IPS-11a (cell line): Measurements from ENCODE around the gene RUNX1.

Experiments
- H3K4me3 ChIP-seq: one replicate; pipeline ENCODE4 v1.5.1; 2013; ENCODE audit warnings: low read depth, low read length, control low read depth

Gene RUNX1

DNA sequence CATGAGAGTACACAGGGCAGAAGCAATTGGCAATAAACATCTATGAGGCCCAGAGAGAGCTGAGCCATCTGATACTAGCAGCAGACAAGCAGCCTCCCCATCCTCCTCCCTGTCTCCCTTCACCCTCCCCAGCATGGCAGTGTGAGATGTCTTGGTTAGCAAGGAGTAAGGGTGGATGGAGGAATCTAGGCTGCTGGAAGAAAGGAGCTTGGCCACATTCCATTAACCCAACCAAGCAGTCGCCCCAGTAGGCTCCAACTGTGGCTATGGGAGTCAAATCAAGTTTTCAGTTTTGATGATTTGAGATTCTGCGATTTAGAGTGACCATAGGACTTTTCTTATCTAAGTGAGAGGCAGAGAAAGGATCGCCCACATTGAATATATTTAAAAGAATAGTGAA is 12.9 kb upstream of the RUNX1 start:
- H3K4me3 ChIP-seq: no peak overlapping the region

DNA sequence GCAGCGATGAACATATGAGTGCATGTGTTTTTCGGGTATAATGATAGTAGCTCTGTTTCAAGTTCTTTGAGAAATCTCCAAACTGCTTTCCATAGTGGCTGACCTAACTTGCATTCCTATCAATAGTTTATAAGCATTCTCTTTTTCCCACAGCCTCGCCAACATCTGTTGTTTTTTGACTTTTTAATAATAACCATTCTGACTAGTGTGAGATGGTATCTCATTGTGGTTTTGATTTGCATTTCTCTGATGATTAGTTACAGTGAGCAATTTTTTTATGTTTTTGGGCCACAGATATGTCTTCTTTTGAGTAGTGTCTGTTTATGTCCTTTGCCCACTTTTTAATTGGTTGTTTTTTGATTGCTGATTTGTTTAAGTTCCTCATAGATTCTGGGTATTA is 10.6 kb upstream of the RUNX1 start:
- H3K4me3 ChIP-seq: no peak overlapping the region

GRCh38 chr21:35058058-35058457 is 9.0 kb upstream of the RUNX1 start:
- H3K4me3 ChIP-seq: no peak overlapping the region

- H3K4me3 ChIP-seq: no peak overlapping the region
Measured at GRCh38 chr21:35057428-35057827, 8.3 kb upstream of the RUNX1 start.

DNA sequence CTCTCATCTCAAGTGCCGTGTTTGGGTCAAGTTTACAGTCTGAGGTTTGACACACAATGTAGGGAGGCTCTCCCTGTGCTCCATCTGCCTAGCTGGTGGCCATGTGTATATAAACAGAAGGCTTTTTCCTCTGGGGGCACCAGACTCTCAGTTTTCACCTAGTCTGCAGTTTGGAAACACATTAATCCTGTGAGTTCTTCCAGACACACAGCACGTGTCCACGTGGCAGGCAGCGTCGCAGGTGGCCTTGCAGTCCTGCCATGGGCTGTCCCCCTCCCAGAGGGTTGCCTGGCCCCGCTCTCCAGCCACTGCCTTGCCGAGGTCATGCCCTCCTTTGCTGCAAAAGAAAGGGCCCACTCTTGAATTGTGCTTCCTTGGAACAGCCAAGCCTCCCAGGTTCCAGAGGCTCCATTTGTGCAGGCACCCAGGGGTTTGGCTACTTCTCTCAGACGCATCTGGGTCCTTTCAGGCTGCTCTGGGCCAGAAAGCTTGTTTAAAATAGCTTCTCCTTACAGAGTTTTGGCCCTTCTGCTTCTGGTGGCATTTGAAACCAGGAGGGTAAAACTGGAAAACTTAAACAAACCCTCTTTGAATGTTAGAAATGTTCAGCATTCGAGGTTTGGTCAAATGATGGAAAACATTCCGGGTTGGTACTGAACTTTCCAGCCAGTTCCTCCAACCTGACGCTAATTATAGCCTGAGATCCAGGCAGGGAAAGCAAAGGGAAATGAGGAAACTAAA is 4.4 kb upstream of the RUNX1 start:
- H3K4me3 ChIP-seq: no peak overlapping the region

GRCh38 chr21:35052801-35053200 is 3.7 kb upstream of the RUNX1 start:
- H3K4me3 ChIP-seq: no peak overlapping the region

DNA sequence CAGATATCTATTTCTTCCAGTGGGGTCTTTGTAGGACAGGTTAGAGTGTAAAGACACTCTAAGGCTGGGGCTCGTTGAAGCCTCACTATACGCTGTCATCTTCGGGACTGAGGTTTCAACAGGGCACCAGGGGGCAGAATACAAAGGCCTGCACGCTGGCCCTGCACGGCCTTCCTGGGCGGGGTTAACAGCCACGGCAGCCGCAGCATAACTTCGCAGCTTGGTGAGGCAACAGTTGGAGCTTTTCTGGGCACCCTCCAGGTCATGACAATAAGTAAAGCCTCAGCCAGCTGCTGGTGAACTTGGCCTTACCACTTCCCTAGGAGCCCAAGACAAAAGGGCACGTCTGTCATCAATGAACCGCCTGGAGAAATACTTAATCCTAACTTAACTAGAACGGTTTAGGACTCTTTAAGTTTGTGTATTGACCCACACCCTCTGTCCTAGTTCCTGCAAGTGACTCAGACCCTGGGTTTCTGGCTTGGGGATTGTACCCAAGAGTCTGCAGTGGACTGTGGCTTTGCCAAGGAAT is 2.3 kb upstream of the RUNX1 start:
- no peak overlapping the region for H3K4me3 ChIP-seq

- no peak overlapping the region for H3K4me3 ChIP-seq
Measured at GRCh38 chr21:35050348-35051286, 1.5 kb upstream of the RUNX1 start.

- no peak overlapping the region for H3K4me3 ChIP-seq
Measured at GRCh38 chr21:35048183-35048601, 910 bp downstream of the RUNX1 start.

- no peak overlapping the region for H3K4me3 ChIP-seq
Measured at GRCh38 chr21:35046880-35047229, 2.2 kb downstream of the RUNX1 start.

GRCh38 chr21:35046263-35046624 is 2.9 kb downstream of the RUNX1 start:
- no peak overlapping the region for H3K4me3 ChIP-seq

GRCh38 chr21:35045542-35046262 is 3.4 kb downstream of the RUNX1 start:
- H3K4me3 ChIP-seq: no peak overlapping the region

- H3K4me3 ChIP-seq: no peak overlapping the region
Measured at GRCh38 chr21:35044770-35045541, 4.1 kb downstream of the RUNX1 start.

DNA sequence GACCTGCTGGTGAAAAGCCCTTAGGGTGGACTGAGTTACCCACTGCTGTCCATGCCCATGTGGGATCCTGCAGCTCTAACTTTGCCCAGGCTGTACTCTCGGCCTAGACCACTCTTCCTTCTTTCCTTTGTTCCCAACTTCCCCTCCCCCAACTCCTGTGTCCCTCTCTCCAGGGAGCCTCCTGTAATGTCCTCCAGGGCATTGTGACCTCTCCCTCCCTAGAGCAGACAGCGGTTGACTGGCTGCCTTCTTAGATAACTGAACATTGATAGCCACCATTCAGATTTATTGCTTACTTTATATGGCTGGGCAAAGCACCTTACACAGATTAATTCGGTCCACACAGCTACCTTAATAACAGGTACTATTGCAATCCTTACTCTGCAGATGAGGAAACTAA is 5.0 kb downstream of the RUNX1 start:
- no peak overlapping the region for H3K4me3 ChIP-seq

DNA sequence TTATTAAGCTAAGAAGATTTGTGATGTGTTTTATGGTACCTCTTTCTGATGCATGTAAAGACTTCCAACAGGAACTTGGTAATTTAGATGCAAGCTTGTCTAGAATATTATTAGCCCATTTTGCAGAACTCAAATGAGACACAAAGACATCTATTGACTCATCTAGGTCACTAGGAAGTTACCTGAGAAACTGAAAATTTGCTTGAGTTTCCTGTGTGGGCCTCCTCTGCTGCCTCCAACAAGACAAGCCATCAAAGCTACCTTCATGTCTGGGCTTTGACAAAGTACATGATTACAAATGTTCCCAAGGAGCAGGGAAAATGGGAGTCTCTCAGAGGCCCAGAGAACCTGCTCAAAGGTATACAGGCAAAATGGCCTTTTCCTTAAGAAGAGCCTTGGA is 5.6 kb downstream of the RUNX1 start:
- no peak overlapping the region for H3K4me3 ChIP-seq

GRCh38 chr21:35042836-35043235 is 6.3 kb downstream of the RUNX1 start:
- H3K4me3 ChIP-seq: no peak overlapping the region

DNA sequence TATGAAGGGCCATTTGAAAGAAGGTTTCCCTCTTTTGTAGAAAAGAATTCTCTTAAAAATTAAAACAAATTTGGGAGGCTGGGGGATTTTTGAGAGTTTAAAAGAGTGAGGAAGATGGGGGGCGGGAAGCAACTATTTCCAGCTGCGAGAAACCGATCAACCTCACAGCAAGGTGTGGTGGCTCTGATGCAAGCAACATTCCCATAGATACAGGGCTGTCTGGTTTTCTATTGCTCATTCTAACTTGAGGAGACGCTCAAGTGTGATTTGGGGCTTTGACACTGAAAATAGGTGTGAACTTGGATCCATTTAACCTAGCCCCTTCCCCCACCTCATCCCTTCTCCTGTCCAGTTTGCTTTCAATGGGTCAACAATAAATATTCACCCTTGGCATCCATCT is 7.2 kb downstream of the RUNX1 start:
- H3K4me3 ChIP-seq: no peak overlapping the region

GRCh38 chr21:35041122-35041521 is 8.0 kb downstream of the RUNX1 start:
- no peak overlapping the region for H3K4me3 ChIP-seq

GRCh38 chr21:35039595-35040289 is 9.4 kb downstream of the RUNX1 start:
- no peak overlapping the region for H3K4me3 ChIP-seq

DNA sequence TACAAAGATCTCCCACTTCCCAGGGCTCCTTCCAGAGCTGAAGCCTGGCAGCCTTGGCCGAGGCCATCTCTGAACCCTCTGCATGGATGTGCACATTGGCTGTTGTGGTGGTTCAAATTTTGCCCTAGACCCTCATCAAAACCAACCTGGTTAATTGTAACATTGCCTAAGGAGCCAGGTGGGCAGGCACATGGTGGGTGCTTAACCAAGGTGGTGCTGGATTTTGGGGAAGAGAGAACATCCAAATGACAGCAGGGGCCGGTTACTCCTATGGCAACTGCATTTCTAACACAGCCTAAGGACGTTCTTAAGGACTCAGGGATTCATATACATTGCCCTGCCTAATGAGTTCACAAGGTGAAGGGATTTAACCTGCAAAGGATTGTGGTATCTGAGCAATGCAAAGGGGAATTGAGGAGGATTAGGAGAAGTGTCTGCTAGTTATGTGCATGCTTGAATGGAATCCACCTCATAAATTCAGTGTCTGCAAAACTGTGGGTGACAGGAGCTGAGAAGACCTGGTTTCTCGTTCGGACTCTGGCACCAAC is 10.3 kb downstream of the RUNX1 start:
- H3K4me3 ChIP-seq: no peak overlapping the region
